H1 (cell line): ENCODE data around the gene IRF4. TPM values are rescaled to one million over a fixed set of nuclear protein-coding genes. Genes with fewer than 3 reads are reported as not detected.

Experiments used
- ASH2L ChIP-seq: fragments of 200-600, 300-600 bp; sonication (generic); IDR thresholded peaks from one replicate; pipeline ENCODE4 v1.7.1; 2017; ENCODE audit warnings: low read length
- ATF2 ChIP-seq: IDR thresholded peaks from 2 replicates; pipeline ENCODE4 v1.6.1; 2012; ENCODE audit warnings: low read length, inconsistent platforms
- EP300 ChIP-seq, 2 experiments: IDR thresholded peaks; 1 replicate in 1 of 2; 2 replicates in 1 of 2; pipeline ENCODE4 v1.6.1; 2011 to 2012; ENCODE audit warnings: low read depth in 2 of 2, low read length in 2 of 2, mild to moderate bottlenecking in 2 of 2, borderline replicate concordance in 1 of 2, inconsistent platforms in 1 of 2, moderate library complexity in 1 of 2
- KDM1A ChIP-seq: fragments of 200-600, 300-600 bp; sonication (generic); IDR thresholded peaks from 2 replicates; pipeline ENCODE4 v1.7.1; 2016; ENCODE audit warnings: mild to moderate bottlenecking, low read length, borderline replicate concordance
- RBBP5 ChIP-seq: IDR thresholded peaks from 2 replicates; pipeline ENCODE4 v1.7.1; 2012; ENCODE audit warnings: low read depth, mild to moderate bottlenecking, inconsistent platforms, low read length, moderate library complexity, borderline replicate concordance
- SIX5 ChIP-seq: IDR thresholded peaks from 2 replicates; pipeline ENCODE4 v1.6.1; 2011; ENCODE audit warnings: mild to moderate bottlenecking, low read depth, low read length
- SP2 ChIP-seq: IDR thresholded peaks from 2 replicates; pipeline ENCODE4 v1.6.1; 2012; ENCODE audit warnings: mild to moderate bottlenecking, low read length, inconsistent platforms
- polyA plus RNA-seq, 7 experiments: library from polyadenylated mRNA; depleted of rRNA in 3 of 7; stranded (reverse) in 5 of 7; unstranded in 2 of 7; fragments of >200 nt in 5 of 7; fragments of 200-250 nt in 2 of 7; gene quantifications; 1 replicate in 5 of 7; 2 replicates in 1 of 7; 4 replicates in 1 of 7; pipeline versions ENCODE4 v1.2.1 to v1.2.3, GENCODE V29; 2011 to 2013; ENCODE audit warnings: missing spikeins in 2 of 7, mixed read lengths in 2 of 7
- total RNA-seq: library from RNA; stranded (reverse); fragmentation: NEBNext Ultra II Directional; extraction: Animal tissue kit (Norgen Biotek cat#: 25700); gene quantifications from 2 replicates; pipeline ENCODE4 v1.2.1, GENCODE V29; 2021

Gene IRF4
- total and polyA plus RNA-seq, 2 of the 8 experiments (the other 6 are each of a cell fraction or from before 2014, with no cell fraction given), result 0.77 to 2.1 TPM

GRCh38 chr6:361411-362132 lies 30.0 kb upstream of the IRF4 start (continued):
- TF ChIP-seq RBBP5, result no peak
- TF ChIP-seq ATF2, result no peak
- TF ChIP-seq EP300 (IDR thresholded peaks at IDR 0.05; ENCODE audit: borderline replicate concordance in 1 of 2, low read depth in 2 of 2, low read length in 2 of 2), result no peak
- no peak for TF ChIP-seq SIX5
- no peak for TF ChIP-seq SP2
- TF ChIP-seq KDM1A, result no peak
- TF ChIP-seq ASH2L, result no peak
